ENCODE data around the gene NUP62CL. TPM values are rescaled to one million over a fixed set of nuclear protein-coding genes. Genes with fewer than 3 reads are reported as not detected.
"Not testable (repeated sequence)": the region's sequence is repeated elsewhere in the genome, so short reads cannot be mapped to it uniquely, and the experiment has no call there.

NUP62CL gene
- total RNA-seq = 2.7 TPM

- DNase-seq (ENCODE audit: low spot score) = peak; percentile 64
Measured at GRCh38 chrX:107205770-107206696, at the start of gene NUP62CL, which contains the start of gene DNAAF6. TSS of gene NUP62CL (minus strand) at chrX:107206433. CDS start at chrX:107175146, 31,287 bp downstream. TSS of gene DNAAF6 (plus strand) at chrX:107206611. CDS start at chrX:107212876, 6,265 bp downstream.

- no peak for DNase-seq (ENCODE audit: low spot score)
Measured at GRCh38 chrX:107228486-107228819, 22.2 kb upstream of the NUP62CL start.

GRCh38 chrX:107227780-107228485 lies 21.7 kb upstream of the NUP62CL start:
- no peak for DNase-seq (ENCODE audit: low spot score)

GRCh38 chrX:107226757-107227156 lies 20.5 kb upstream of the NUP62CL start:
- no peak for DNase-seq (ENCODE audit: low spot score)

GRCh38 chrX:107213477-107213876 lies 7.2 kb upstream of the NUP62CL start:
- DNase-seq (ENCODE audit: low spot score) = no peak

GRCh38 chrX:107207943-107208342 lies 1.7 kb upstream of the NUP62CL start:
- no peak for DNase-seq (ENCODE audit: low spot score)

- DNase-seq (ENCODE audit: low spot score) = no peak
Measured at GRCh38 chrX:107207089-107207488, 856 bp upstream of the NUP62CL start.

- no peak for DNase-seq (ENCODE audit: low spot score)
Measured at GRCh38 chrX:107206697-107207065, 448 bp upstream of the NUP62CL start.

- no peak for DNase-seq (ENCODE audit: low spot score)
Measured at GRCh38 chrX:107204068-107204605, 2.1 kb downstream of the NUP62CL start.

GRCh38 chrX:107199491-107199890 lies 6.7 kb downstream of the NUP62CL start:
- no peak for DNase-seq (ENCODE audit: low spot score)

GRCh38 chrX:107198074-107198473 lies 8.2 kb downstream of the NUP62CL start:
- DNase-seq (ENCODE audit: low spot score) = not testable (repeated sequence)

- no peak for DNase-seq (ENCODE audit: low spot score)
Measured at GRCh38 chrX:107197319-107197718, 8.9 kb downstream of the NUP62CL start.

- DNase-seq (ENCODE audit: low spot score) = no peak
Measured at GRCh38 chrX:107171369-107172102, 34.7 kb downstream of the NUP62CL start.

- no peak for DNase-seq (ENCODE audit: low spot score)
Measured at GRCh38 chrX:107168712-107169111, 37.5 kb downstream of the NUP62CL start.

- DNase-seq (ENCODE audit: low spot score) = no peak
Measured at GRCh38 chrX:107168257-107168656, 38.0 kb downstream of the NUP62CL start.

GRCh38 chrX:107167163-107167921 lies 38.9 kb downstream of the NUP62CL start:
- DNase-seq (ENCODE audit: low spot score) = no peak

GRCh38 chrX:107157618-107158017 lies 48.6 kb downstream of the NUP62CL start:
- not testable (repeated sequence) for DNase-seq (ENCODE audit: low spot score)

GRCh38 chrX:107155621-107156430 lies 50.4 kb downstream of the NUP62CL start:
- DNase-seq (ENCODE audit: low spot score) = not testable (repeated sequence)

- no peak for DNase-seq (ENCODE audit: low spot score)
Measured at GRCh38 chrX:107154787-107155620, 51.2 kb downstream of the NUP62CL start.
